ENCODE measurements around the gene RNF144B. TPM values are rescaled to one million over a fixed set of nuclear protein-coding genes. Genes with fewer than 3 reads are reported as not detected.
"Not testable (repeated sequence)": the region's sequence is repeated elsewhere in the genome, so short reads cannot be mapped to it uniquely, and the experiment has no call there.

Gene RNF144B
- total and polyA plus RNA-seq, 9 donors = 2.7 to 11.7 (median 6.5) TPM

DNA sequence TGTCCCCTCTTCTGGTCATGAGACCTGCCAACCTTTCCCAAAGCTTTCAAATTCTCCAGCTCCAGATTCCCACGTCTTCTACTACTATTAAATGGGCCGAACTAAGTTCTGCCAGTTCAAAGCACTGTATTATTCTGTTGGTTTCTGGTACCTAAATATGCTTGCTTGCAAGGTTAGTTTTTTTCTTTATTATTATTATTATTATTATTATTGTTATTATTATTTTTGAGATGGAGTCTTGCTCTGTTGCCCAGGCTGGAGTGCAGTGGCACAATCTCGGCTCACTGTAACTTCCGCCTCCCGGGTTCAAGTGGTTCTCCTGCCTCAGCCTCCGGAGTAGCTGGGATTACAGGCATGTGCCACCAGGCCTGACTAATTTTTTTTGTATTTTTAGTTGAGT is 17.8 kb downstream of the RNF144B start:
- DNase-seq; H3K27ac ChIP-seq (ENCODE audit: low read length); H3K36me3 ChIP-seq (ENCODE audit: control insufficient read depth, insufficient read depth, low read length); H3K27me3 ChIP-seq (ENCODE audit: control insufficient read depth, insufficient read depth, low read length); H3K4me3 ChIP-seq (ENCODE audit: low read length); H3K4me1 ChIP-seq (ENCODE audit: control insufficient read depth, insufficient read depth, low read length); H3K9me3 ChIP-seq (replicated peaks; ENCODE audit: control insufficient read depth, low read depth, low read length): not testable (repeated sequence)
- 100% methylated on average over 3 of the region's 6 CpGs for WGBS (ENCODE audit: insufficient coverage)

DNA sequence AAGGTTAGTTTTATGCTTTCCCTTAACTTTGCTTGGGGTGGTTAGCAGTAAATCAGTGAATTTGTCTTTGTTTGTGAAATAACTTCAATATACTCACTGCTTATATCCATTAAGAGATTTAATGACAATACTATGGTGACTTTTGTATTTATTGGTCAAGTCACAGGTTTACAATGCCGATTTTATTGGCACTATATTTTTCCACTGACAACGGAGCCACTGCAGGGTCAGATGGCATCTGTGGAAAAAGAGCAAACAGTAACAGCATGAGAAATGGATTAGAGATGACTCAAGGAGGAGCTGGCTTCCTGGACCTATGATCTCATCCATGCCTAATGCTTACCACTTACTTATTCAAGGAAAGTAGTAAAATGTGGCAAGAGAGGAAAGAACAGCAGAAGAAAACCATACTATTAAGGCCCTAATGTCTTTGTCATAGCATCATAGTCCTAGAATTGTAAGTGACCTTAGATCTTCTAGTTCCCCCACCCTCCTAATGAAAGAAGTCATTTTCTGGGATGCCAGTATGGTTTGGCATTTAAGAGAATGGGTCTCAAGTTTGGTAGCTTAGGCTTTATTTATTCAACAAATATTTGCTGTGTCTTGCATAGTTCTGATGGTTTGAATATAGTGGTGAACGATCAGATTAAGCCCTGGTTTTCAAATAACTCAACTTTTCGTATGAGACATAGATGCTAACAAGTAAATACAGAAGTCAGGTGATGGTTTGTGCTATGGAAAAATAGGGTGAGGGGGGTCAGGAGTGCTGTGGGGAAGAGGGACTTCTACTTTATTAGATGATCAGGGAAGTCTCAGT is 18.5 kb downstream of the RNF144B start:
- Histone ChIP-seq H3K9me3 (replicated peaks; ENCODE audit: control insufficient read depth, low read depth, low read length) (no peaks in the 10 kb centered on the region), H3K27me3 (ENCODE audit: control insufficient read depth, insufficient read depth, low read length) (no peaks in the 10 kb centered on the region), H3K4me3 (ENCODE audit: low read length) (no peak overlapping the region), H3K4me1 (ENCODE audit: control insufficient read depth, insufficient read depth, low read length) (no peaks in the 10 kb centered on the region), H3K36me3 (ENCODE audit: control insufficient read depth, insufficient read depth, low read length) (no peaks in the 10 kb centered on the region), H3K27ac (ENCODE audit: low read length) (no peak overlapping the region)
- WGBS (ENCODE audit: insufficient coverage) = 83% methylated on average over 1 of the region's 4 CpGs
- no peak for DNase-seq

GRCh38 chr6:18406955-18407749 is 20.0 kb downstream of the RNF144B start:
- no peaks in the 10 kb centered on the region for H3K4me1 ChIP-seq (ENCODE audit: control insufficient read depth, insufficient read depth, low read length)
- no peak overlapping the region for H3K27ac ChIP-seq (ENCODE audit: low read length)
- DNase-seq = no peak
- no peaks in the 10 kb centered on the region for H3K9me3 ChIP-seq (replicated peaks; ENCODE audit: control insufficient read depth, low read depth, low read length)
- no peaks in the 10 kb centered on the region for H3K36me3 ChIP-seq (ENCODE audit: control insufficient read depth, insufficient read depth, low read length)
- no peak overlapping the region for H3K4me3 ChIP-seq (ENCODE audit: low read length)
- no CpG with 5 or more reads among the region's 4 CpGs for WGBS (ENCODE audit: insufficient coverage)
- H3K27me3 ChIP-seq (ENCODE audit: control insufficient read depth, insufficient read depth, low read length) = no peaks in the 10 kb centered on the region

DNA sequence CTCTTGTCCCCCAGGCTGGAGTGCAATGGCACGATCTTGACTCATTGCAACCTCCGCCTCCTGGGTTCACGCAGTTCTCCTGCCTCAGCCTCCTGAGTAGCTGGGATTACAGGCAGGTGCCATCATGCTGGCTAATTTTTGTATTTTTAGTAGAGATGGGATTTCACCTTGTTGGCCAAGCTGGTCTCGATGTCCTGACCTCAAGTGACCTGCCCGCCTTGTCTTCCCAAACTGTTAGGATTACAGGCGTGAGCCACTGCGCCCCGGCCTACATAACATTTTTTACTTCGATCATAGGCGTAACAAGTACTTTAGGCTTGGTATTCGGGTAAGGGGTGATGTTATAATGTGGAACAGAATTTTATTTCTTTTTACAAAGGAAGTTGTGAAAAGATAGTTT is 22.5 kb downstream of the RNF144B start:
- H3K27ac ChIP-seq (ENCODE audit: low read length); H3K4me1 ChIP-seq (ENCODE audit: control insufficient read depth, insufficient read depth, low read length); DNase-seq: not testable (repeated sequence)

GRCh38 chr6:18410412-18410811 is 23.3 kb downstream of the RNF144B start:
- no peaks in the 10 kb centered on the region for H3K27me3 ChIP-seq (ENCODE audit: control insufficient read depth, insufficient read depth, low read length)
- DNase-seq = no peak
- no peaks in the 10 kb centered on the region for H3K9me3 ChIP-seq (replicated peaks; ENCODE audit: control insufficient read depth, low read depth, low read length)
- no peak overlapping the region for H3K27ac ChIP-seq (ENCODE audit: low read length)
- WGBS (ENCODE audit: insufficient coverage) = 90% methylated on average over 3 of the region's 3 CpGs
- H3K4me3 ChIP-seq (ENCODE audit: low read length) = no peak overlapping the region
- H3K36me3 ChIP-seq (ENCODE audit: control insufficient read depth, insufficient read depth, low read length) = no peaks in the 10 kb centered on the region
- no peaks in the 10 kb centered on the region for H3K4me1 ChIP-seq (ENCODE audit: control insufficient read depth, insufficient read depth, low read length)

More for the DNA sequence above, 22.5 kb downstream of the RNF144B start:
- 96% methylated on average over 3 of the region's 11 CpGs for WGBS (ENCODE audit: insufficient coverage)
- not testable (repeated sequence) for H3K4me3 ChIP-seq (ENCODE audit: low read length); H3K36me3 ChIP-seq (ENCODE audit: control insufficient read depth, insufficient read depth, low read length); H3K9me3 ChIP-seq (replicated peaks; ENCODE audit: control insufficient read depth, low read depth, low read length); H3K27me3 ChIP-seq (ENCODE audit: control insufficient read depth, insufficient read depth, low read length)

DNA sequence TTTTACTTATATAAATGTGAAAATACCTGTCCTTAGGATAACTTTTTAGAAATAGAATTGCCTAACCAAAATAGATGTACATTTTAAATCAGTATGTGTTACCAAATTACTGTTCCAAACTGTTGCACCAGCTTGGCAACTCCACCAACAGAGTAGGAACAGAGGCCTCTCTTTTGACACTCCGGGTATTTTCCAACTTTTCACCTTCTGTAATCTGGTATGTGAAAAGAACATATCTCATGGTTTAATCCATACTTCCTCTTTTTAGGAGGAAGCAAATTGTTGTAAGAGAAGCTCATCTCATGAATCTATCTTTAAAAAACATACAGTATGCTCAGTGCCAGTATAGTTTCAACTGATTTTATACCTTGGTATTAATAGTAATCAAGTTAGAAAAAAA is 24.9 kb downstream of the RNF144B start:
- Histone ChIP-seq H3K4me3 (ENCODE audit: low read length) (no peak overlapping the region), H3K36me3 (ENCODE audit: control insufficient read depth, insufficient read depth, low read length) (no peaks in the 10 kb centered on the region), H3K27me3 (ENCODE audit: control insufficient read depth, insufficient read depth, low read length) (no peaks in the 10 kb centered on the region), H3K9me3 (replicated peaks; ENCODE audit: control insufficient read depth, low read depth, low read length) (no peaks in the 10 kb centered on the region), H3K4me1 (ENCODE audit: control insufficient read depth, insufficient read depth, low read length) (no peaks in the 10 kb centered on the region), H3K27ac (ENCODE audit: low read length) (no peak overlapping the region)
- no peak for DNase-seq
- no CpG with 5 or more reads among the region's 1 CpG for WGBS (ENCODE audit: insufficient coverage)

GRCh38 chr6:18412644-18413043 is 25.5 kb downstream of the RNF144B start:
- Histone ChIP-seq H3K27me3 (ENCODE audit: control insufficient read depth, insufficient read depth, low read length) (no peaks in the 10 kb centered on the region), H3K27ac (ENCODE audit: low read length) (no peak overlapping the region), H3K9me3 (replicated peaks; ENCODE audit: control insufficient read depth, low read depth, low read length) (no peaks in the 10 kb centered on the region), H3K4me1 (ENCODE audit: control insufficient read depth, insufficient read depth, low read length) (no peaks in the 10 kb centered on the region), H3K4me3 (ENCODE audit: low read length) (no peak overlapping the region), H3K36me3 (ENCODE audit: control insufficient read depth, insufficient read depth, low read length) (no peaks in the 10 kb centered on the region)
- no peak for DNase-seq
- no CpG with 5 or more reads among the region's 1 CpG for WGBS (ENCODE audit: insufficient coverage)

DNA sequence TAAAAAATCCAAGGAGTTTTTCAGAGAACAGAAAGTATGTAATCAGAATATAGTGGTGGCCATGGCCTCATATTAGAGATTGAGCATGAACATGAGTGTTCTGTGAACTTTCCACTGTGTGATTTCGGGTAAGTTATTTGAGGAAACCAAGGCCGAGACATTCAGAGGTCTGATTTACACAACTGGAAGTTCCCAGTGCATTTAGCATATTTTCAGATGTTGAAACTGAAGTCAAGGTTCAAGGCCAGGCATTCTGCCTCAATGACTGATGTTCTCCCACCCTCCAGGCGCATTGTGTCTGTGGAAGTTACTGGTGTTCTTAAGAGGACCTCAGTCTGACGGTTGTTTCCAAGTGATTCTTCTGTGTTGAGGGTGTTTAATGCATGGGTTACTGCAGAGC is 26.2 kb downstream of the RNF144B start:
- no peak overlapping the region for H3K4me3 ChIP-seq (ENCODE audit: low read length)
- 97% methylated on average over 2 of the region's 4 CpGs for WGBS (ENCODE audit: insufficient coverage)
- H3K27ac ChIP-seq (ENCODE audit: low read length) = no peak overlapping the region
- no peaks in the 10 kb centered on the region for H3K27me3 ChIP-seq (ENCODE audit: control insufficient read depth, insufficient read depth, low read length)
- no peaks in the 10 kb centered on the region for H3K4me1 ChIP-seq (ENCODE audit: control insufficient read depth, insufficient read depth, low read length)
- no peaks in the 10 kb centered on the region for H3K9me3 ChIP-seq (replicated peaks; ENCODE audit: control insufficient read depth, low read depth, low read length)
- DNase-seq = no peak
- no peaks in the 10 kb centered on the region for H3K36me3 ChIP-seq (ENCODE audit: control insufficient read depth, insufficient read depth, low read length)

- no peaks in the 10 kb centered on the region for H3K4me1 ChIP-seq (ENCODE audit: control insufficient read depth, insufficient read depth, low read length)
- no peaks in the 10 kb centered on the region for H3K9me3 ChIP-seq (replicated peaks; ENCODE audit: control insufficient read depth, low read depth, low read length)
- H3K36me3 ChIP-seq (ENCODE audit: control insufficient read depth, insufficient read depth, low read length) = no peaks in the 10 kb centered on the region
- no peaks in the 10 kb centered on the region for H3K27me3 ChIP-seq (ENCODE audit: control insufficient read depth, insufficient read depth, low read length)
- no peak overlapping the region for H3K27ac ChIP-seq (ENCODE audit: low read length)
- no peak overlapping the region for H3K4me3 ChIP-seq (ENCODE audit: low read length)
- WGBS (ENCODE audit: insufficient coverage) = no CpG with 5 or more reads among the region's 1 CpG
- no peak for DNase-seq
Observed at GRCh38 chr6:18414116-18414515, 27.0 kb downstream of the RNF144B start.

- no peak overlapping the region for H3K4me3 ChIP-seq (ENCODE audit: low read length)
- DNase-seq = no peak
- H3K9me3 ChIP-seq (replicated peaks; ENCODE audit: control insufficient read depth, low read depth, low read length) = no peaks in the 10 kb centered on the region
- H3K27me3 ChIP-seq (ENCODE audit: control insufficient read depth, insufficient read depth, low read length) = no peaks in the 10 kb centered on the region
- 74% methylated on average over 3 of the region's 11 CpGs for WGBS (ENCODE audit: insufficient coverage)
- no peak overlapping the region for H3K27ac ChIP-seq (ENCODE audit: low read length)
- no peaks in the 10 kb centered on the region for H3K36me3 ChIP-seq (ENCODE audit: control insufficient read depth, insufficient read depth, low read length)
- H3K4me1 ChIP-seq (ENCODE audit: control insufficient read depth, insufficient read depth, low read length) = no peaks in the 10 kb centered on the region
Observed at GRCh38 chr6:18415207-18415606, 28.1 kb downstream of the RNF144B start.
